Measurements from ENCODE around the gene TEKT4.

- no peak for TF ChIP-seq CTCF (conservative IDR thresholded peaks at IDR 0.05)
- no peak for TF ChIP-seq EZH2 (IDR thresholded peaks at IDR 0.05; ENCODE audit: low read depth)
Observed at GRCh38 chr2:94873362-94874276, 2.4 kb downstream of the TEKT4 start.

Data from PC-9 (cell line).